MM.1S (cell line): ENCODE results near the gene CYP1A1.

Experiments used
- EZH2 ChIP-seq: fragments of 300-600 bp; sonication (generic); optimal IDR thresholded peaks from 2 replicates; pipeline ENCODE3; 2017; ENCODE audit warnings: low read depth, mild to moderate bottlenecking, antibody characterized with exemption, low read length, mixed read lengths
- EZH2phosphoT487 ChIP-seq: fragments of 300-600 bp; sonication (generic); IDR thresholded peaks from 2 replicates; pipeline ENCODE4 v1.6.1; 2018; ENCODE audit warnings: antibody characterized with exemption, low read length
- TF ChIP-seq, protein P1 (sequence below): fragments of 300-600 bp; sonication (generic); IDR thresholded peaks from 2 replicates; pipeline ENCODE4 v1.5.1; 2016; ENCODE audit warnings: antibody characterized with exemption, low read length, mixed read lengths

DNA sequence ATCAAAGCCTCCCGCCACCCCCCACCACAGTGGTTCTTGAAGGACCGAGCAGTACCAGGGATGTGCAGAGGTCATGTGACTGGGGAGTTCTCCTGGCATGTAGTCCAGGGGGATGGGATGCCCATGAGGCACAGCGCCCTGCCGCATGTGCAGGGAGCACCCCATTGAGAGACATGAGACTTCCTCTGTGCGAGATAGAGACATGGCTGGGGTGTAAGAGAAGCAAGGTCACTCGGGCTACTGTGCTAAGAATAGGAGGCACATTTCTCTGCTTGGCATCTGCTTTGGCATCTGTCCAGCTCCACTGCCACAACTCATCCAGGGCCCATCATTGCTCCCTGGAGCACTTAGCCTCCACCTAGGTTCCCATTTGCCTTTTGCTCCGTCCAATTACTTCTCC is 2.4 kb upstream of the CYP1A1 start:
- TF ChIP-seq, protein P1, sequence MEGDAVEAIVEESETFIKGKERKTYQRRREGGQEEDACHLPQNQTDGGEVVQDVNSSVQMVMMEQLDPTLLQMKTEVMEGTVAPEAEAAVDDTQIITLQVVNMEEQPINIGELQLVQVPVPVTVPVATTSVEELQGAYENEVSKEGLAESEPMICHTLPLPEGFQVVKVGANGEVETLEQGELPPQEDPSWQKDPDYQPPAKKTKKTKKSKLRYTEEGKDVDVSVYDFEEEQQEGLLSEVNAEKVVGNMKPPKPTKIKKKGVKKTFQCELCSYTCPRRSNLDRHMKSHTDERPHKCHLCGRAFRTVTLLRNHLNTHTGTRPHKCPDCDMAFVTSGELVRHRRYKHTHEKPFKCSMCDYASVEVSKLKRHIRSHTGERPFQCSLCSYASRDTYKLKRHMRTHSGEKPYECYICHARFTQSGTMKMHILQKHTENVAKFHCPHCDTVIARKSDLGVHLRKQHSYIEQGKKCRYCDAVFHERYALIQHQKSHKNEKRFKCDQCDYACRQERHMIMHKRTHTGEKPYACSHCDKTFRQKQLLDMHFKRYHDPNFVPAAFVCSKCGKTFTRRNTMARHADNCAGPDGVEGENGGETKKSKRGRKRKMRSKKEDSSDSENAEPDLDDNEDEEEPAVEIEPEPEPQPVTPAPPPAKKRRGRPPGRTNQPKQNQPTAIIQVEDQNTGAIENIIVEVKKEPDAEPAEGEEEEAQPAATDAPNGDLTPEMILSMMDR = no peak
- TF ChIP-seq EZH2 (no peak), EZH2phosphoT487 (no peak)
